ENCODE data around the gene GALNT2. TPM values are rescaled to one million over a fixed set of nuclear protein-coding genes. Genes with fewer than 3 reads are reported as not detected.

GALNT2 gene
- polyA plus RNA-seq, 10 donors: 59.2 to 77.0 (median 69.3) TPM

DNA sequence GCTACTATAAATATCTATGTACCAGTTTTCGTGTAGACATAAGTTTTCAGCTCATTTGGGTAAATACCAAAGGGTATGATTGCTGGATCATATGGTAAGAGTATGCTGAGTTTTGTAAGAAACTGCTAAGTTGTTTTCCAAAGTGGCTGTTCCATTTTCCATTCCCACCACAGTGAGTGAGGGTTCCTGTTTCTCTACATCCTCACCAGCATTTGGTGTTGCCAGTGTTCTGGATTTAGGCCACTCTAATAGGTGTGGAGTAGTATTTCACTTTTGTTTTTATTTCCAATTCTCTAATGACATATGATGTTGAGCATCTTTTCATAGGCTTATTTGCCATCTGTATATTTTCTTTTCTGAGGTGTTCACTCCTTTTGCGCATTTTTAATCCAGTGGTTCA lies 112.2 kb downstream of the GALNT2 start:
- no peak for DNase-seq

DNA sequence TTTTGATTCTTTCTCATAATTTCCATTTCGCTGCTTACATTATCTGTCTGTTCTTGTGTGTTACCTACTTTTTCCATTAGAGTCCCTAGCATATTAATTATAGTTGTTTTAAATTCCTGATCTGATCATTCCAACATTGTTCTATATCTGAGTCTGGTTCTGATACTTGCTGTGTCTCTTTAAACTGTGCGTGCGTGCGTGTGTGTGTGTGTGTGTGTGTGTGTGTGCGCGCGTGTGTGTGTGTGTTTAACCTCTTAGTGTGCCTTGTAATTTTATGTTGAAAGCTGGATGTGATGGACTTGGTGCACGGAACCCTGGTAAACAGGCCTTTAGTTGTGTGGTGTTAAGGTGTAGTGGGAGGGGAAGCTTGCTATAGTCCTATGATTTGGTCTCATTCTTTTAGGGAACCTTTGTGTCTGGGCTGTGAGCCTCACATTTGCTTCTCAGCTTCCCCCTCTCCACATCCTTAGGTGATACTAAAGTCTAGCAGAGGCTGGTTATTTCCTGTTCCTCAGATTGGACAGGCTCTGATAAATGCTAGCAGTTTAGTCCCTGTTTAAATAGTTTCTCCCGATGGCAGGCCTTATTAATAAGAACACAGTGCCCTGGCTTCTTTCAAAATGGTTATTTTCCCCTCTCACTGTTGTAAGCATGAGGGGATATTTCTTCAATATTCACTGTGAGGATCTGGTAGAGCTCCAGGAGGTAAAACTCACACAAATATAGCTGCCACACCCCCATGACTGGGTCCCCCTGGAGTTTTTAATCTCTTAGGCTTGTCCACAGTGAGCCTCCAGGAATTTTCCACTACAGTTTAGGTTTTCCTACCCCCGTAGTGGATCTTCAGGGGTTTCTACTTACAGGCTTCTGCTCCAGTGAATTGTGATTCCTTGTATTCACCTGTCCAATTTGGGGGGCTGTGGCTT lies 118.3 kb downstream of the GALNT2 start:
- no peak for DNase-seq

DNA sequence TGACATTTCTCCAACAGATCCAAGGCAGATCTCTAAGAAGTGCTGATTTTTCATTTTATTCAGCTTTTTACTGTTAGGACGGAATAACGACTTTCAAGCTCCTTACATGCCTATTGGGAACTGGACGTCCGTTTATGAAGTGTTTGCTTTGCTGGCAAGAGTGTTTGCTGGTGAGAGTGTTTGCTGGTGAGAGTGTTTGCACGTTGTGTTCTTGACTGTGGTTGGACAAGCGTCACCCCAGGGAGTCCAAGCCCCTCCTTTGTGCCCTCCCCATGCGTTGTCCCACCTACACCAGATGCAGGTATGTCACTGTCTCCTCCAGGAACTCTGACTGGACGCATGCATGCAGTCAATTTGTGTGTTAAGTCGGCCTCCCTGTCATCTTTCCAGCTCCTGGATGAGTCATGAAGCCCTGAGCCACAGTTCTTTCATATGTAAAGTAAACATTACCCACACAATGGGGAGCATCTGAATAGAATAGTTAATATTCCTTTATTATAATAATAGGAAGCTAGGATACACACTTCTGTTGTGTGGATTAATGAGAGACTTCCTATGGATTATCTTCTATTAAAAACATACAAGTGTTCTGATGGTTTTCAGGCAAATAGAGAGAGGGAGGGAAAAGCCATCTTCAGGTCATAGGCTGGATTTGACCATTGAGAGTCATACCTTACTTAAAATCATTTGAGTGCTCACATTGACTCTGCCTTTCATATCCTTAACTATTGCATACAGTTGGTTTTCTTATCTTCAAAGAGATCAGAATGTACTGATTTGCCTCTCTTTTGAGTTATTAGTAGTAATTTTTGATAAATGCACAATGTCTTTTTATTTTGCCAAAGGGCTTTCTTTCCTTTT lies 119.2 kb downstream of the GALNT2 start:
- peak in 2 of 3 donors; percentile 47 to 51 for DNase-seq

DNA sequence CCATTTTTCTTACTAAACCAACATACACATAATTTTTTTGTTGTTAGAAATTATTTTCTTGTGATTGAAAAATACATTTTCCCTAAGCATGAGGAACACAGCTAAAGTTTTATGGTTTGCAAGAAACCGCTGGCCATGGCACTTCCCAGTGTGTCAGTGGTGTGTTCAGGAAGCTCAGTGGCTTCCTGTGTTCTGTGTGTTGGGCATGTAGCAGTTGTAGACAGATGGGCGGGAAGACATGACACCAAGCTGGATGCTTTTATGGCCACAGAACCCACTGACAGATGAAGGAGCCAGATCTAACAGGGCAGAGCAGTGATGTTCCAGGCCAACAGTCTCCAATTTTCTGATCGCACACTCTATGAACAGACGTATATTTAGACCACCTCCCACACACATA lies 119.8 kb downstream of the GALNT2 start:
- DNase-seq: no peak

DNA sequence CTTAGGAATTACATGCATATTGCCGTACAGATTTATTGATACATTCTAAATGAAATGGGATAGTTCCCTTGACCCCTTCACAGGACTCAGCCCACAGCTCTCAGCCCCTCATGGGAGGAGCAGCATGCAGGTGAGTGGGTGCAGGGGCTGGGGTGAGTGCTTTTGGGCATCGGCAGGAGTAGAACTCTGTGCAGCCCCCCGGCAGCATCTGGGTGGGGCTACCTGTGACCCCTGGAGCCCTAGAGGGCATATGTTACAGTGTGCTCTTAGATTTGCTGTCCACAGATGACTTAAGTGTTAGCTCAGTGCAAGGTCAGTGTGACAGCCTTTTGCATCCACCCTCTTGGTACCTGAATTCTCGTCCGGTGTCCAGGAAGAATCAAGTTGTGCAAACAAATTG lies 120.3 kb downstream of the GALNT2 start:
- no peak for DNase-seq

DNA sequence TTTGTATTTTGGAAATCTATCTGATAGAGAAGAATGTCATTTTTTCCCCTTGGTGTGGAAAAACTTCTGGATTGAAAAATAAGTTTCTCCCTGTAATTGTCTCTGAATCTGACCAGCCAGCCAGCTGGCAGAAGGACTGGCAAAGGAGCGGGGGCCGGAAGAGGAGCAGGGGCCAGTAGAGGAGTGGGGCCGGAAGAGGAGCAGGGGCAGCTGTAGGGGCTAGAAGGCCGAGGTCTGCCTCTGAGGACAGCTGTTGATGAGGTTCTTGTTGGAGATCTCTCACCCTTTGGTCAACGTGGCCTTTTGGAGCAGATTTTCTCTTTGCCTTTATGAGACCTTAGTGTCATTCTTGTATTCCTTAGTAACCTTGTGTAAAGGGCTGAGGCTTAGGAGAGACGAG lies 121.8 kb downstream of the GALNT2 start:
- DNase-seq: no peak

DNA sequence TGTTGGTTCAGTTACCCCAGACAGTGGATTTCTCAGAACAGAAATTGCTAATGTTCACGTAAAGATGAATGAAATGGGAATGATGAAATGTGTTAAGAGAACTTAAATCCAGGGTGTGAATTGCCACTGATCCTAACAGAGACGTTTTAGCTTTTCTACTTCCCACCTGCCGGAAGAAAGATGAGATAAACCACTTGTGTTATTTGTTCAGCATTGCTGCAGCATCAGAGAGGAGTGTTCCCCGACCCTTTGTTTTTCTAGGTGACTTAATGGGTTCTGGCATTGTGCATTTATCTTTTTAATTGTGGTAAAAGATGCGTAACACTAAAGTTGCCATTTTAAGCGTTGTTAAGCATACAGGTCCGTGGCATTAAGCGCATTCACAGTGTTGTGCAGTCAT lies 122.3 kb downstream of the GALNT2 start:
- DNase-seq: no peak

DNA sequence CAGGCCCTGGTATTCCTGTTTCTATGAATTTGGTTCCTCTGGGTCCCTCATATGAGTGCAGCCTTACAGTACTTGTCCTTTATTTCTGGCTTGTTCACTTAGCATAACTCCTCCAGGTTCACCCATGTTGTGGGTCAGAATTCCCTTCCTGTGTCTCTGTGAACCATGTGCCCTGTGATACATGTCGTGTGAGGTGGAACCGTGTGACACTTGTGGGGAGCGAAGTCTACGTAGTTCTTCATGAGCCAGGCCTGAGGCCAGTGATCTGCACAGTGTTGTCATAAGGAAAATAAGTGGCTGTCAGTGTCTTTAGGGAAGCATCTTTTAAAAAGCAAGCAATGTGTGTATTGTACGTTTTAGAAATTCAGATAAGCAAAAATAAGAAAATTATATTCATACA lies 122.8 kb downstream of the GALNT2 start:
- no peak for DNase-seq

DNA sequence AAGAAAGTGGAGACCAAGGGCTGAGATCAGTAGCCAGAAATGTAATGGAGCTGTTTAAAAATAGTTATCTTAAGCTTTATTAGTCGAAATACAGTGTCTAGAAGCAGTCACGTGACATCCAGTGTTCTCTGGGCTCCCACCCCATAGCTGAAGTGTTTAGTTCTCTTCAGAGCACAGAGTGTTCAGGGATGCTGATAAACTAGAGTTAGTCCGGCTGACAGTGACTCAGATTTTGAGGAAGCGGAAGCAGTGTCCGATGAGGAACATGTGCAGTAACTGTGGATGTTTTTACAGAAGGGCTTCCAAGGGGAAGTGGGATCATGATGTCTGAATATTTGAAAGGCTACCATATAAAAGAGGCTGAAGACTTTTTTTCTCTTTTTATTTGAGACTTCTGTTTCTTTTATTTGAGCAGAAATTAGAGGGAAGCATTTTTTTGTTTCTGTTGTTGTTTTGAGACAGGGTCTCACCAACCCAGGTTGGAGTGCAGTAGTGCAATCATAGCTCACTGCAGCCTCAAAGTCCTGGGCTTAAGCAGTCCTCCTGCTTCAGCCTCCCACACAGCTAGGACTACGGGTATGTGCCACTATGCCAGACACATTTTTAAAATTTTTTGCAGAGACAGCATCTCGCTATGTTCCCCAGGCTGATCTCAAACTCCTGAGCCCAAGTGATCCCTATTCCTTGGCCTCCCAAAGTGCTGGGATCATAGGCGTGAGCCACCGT lies 124.2 kb downstream of the GALNT2 start:
- DNase-seq: peak in 2 of 3 donors; percentile 48 to 71

DNA sequence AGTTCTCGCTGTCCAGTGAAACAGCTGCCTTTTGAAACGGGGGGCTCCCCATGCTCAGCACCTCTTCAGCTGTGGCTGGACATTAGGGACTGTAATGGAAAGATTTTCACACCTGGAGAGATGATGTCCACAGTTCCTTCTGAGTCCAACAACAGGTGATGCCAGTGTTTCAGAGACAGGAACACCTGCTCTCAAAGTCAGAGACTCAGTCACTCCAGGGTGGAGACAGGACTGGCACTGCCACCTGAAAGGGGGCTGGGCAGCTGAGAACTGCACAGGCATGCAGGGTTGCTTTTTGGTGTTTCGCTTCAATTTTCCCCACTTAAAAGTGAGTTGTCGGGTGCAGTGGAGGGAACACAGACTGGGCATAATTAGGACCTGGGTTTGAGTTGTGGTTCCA lies 124.8 kb downstream of the GALNT2 start:
- no peak for DNase-seq

DNA sequence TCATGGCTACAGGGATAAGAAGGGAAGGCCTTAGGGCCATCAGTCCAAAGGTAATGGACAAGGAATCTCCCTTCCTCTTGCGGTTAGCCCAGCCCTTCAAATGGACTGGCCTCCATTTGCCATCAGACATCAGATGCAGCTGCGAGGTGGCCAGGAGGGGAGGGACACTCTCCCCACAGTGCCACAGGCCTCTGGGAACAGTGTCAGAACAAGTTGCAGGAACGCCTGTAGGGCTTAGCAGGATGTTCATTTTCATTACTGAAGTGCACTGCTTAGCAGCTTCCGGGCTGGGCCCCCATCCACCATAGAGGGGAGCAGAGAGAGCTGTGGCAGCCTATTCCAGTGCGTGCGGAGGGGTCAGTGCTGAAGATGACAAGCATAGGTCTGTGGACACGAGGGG lies 127.5 kb downstream of the GALNT2 start:
- DNase-seq: no peak

DNA sequence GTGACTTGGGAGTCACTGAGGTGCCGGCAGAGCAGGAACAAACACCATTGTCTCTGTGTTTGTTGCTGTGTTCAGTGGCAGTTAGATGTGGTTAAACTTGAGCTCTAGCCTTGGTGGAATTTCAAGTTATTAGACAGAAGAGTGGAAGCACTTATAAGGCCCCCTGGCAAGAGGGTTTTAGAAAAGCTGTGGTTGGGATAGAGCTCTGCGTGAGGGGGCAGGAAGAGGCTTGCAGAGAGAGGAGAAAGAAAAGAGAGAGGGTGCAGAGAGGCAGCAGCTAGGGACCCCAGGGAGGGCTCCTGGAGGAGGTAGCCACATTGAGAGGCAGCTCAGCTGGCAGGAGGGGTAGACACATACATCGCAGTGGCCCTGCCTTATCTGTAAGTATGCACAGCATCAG lies 128.2 kb downstream of the GALNT2 start:
- DNase-seq: no peak

DNA sequence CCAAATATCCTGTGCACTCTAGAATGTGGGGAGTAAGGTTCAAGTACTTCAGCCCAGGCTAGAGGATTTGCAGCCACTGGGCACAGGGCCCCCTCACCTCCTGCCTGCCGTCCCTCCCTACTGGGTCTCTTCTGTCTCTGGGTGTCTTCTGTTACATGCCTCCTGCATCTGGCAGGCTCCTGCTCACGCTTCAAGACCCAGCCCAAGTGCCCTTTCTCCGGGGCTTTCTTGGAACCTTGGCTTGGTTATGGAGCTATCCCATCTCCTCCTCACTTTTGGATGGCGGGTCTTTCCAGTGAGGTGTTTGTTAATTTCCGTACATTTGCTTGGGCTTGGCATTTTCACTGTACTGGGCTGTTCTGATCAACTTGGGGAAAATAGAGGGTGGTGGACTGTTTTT lies 129.0 kb downstream of the GALNT2 start:
- DNase-seq: no peak

DNA sequence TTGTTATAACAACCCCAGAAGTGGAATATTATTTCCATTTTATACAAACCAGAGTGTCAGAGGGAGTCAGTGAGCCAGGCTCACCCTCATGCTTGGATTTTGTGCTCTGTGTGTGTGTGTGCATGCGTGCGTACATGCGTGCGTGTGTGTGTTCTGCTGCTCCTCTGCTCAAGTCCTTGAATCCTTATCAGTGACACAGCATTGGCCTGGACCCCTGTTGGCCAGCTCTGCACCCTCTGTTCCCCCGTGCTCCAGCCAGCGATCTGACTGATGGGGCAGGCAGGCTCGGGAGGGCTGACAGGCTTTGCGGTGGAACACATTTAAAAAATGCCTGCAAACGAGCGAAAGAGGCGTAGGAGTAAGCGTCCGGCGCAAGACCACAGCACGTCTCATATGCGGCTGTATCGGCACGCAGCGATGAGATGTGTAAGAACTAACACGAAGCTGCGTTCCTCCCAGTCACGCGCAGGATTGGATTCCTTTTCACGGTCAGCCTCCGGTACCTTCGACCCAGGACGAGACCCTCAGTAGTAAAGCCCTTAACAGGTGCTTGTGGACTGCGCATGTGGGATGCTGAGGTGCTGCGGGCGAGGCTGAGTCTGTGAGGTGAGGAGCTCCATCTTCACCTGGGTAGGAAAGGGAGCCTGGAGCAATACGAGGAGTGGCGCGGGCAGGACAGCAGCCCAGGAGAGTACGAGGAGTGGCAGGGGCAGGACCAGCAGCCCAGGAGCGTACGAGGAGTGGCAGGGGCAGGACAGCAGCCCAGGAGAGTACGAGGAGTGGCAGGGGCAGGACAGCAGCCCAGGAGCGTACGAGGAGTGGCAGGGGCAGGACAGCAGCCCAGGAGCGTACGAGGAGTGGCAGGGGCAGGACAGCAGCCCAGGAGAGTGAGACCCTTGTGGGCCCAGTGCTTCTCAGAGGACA lies 130.9 kb downstream of the GALNT2 start:
- no peak for DNase-seq

DNA sequence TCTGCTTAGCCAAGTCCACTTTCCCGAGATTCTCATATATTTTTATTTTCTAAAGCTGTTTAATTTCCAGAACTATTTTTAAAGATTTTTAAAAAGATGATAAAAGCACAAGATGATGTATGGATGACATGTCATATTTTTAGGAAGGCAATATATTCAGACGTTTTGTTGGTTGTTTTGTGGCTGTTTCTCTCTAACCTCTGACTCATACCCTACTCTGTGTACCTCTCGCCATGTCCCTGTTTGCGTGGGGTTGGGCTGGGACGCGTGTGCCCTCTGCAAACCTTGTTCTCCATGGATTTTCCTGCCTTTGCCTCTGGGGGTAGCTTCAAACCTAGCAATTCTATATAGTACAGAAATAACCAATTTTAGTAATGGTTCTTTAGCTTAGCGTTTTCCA lies 132.0 kb downstream of the GALNT2 start:
- DNase-seq: no peak

DNA sequence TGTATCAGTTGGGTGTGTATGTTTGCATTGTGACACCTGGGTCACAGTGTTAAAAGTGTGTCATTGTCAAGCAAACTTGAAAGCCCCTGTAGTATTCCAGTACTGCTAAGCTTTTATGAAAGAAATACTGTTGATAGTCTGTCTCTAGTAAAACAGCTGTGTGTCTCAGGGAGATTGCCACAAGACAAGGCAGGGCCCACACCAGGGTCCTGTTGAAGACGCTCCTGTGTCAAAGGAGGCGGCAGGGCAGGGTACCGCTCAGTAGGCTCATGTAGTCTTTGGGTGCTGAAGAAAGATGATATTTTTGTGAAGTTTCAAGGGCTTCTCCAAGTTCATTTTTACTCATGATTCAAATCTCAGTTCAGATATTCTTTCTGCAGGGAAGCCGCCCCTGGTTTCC lies 132.5 kb downstream of the GALNT2 start:
- DNase-seq: no peak

DNA sequence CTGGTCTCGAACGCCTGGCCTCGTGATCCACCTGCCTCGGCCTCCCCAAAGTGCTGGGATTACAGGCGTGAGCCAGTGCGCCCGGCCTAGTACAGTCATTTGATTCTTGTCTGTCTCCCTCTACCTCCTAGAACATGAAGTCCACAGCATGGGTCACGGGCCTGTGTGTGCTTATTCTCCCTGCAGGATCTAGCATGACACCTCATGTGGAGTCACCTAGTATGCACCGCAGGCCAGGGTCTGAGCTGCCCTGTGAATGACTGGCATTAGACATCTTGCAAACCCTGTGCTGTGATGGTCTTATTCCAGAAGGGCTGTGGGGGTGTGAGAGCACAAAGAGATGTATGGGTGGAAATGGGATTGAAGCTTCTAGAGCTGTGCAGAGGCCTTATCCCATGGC lies 133.2 kb downstream of the GALNT2 start:
- DNase-seq: no peak

DNA sequence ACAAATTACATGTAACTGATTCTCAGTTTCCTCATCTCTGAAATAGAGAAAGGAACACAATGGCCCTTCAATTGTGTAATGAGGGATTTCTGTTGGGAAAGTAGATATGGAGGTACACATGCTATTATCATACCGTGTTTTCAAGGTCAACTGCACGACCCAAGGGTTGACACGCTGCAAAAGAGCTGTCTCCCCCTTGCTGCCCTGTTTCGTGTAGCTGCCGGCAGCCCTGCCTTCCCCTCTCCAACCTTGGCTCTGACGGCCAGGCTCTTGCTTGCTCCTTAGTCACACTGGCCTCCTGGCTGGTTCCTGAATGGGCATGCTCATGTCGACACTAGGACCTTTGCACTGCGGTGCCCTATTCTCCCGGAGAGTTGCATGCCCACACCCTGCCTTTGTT lies 134.4 kb downstream of the GALNT2 start:
- DNase-seq: no peak

DNA sequence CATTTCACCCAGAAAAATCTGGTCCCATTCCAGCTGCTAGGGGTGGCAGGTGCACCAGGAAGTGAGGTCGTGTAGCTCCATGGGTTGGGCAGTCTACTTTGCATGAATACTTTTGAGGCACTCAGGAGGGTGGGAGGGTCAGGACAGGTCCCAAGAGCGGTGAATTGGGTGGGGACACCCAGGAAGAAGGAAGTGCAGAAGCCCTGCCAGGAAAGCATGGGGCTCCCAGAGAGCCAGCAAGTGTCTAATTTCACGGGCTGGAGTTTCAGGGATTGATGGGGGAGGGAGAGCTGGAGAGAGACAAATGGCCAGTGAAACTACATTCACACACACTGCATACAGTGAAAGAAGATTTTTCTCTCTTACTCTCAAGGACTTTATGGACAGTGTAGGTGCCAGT lies 137.8 kb downstream of the GALNT2 start:
- peak in 1 of 3 donors; percentile 46 for DNase-seq

DNA sequence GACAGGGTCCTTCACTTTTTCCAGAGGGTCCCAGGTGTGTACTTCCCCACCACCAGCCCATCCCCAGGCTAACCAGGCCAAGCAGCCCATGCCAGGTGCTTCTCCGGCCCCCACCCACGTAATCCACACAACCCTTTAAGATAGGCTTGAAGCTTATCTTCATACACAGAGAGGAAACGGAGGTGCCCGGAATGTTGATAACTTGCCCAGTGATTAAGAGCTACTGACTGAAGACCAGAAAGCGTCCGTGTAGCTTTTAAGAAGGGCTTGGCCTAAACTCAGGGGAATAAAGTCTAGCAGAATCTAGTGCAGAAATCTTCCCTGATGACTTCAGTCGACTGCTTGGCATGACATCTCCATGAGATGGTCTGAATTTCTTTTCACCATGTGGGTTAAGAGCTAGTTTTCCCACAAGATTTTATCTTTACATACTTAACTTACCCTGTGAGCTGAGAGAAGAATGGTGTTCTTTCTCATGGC lies 138.7 kb downstream of the GALNT2 start:
- DNase-seq: no peak

DNA sequence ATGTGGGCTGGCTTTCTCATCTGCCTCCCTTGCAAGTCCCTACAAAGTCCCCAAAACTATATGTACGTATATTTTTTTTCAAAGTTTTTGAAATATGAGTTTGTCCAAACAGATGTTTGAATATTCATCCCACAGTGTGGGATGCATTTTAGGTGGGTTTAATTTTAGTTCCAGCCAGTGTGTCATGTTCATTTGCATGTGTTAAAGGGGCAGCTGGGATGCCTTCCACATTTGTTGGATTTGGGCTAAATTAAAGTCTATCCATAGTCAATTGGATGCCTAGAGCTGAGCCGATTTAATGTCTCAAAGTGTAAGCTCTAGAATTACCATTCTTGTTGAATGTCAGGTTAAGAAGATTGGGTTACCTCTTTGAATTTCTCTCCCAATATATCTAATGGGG lies 139.2 kb downstream of the GALNT2 start:
- no peak for DNase-seq
